Thyroid gland (tissue), 4 donors: ENCODE measurements around the gene RNF215. TPM values are rescaled to one million over a fixed set of nuclear protein-coding genes. Genes with fewer than 3 reads are reported as not detected.

Source experiments
- DNase-seq, 2 donors: peaks; one replicate each; pipeline ENCODE4 v3.0.0-alpha.2; 2019
- H3K27ac ChIP-seq, 3 donors: fragments of 200-600 bp; sonication (generic); 1 replicate in 2 of 3; 2 replicates in 1 of 3; pipeline ENCODE4 v1.5.1; 2016 to 2019; ENCODE audit warnings: mild to moderate bottlenecking in 1 of 3, moderate library complexity in 1 of 3
- H3K27me3 ChIP-seq: fragments of 200-600 bp; sonication (generic); one replicate; pipeline ENCODE4 v1.5.1; 2019
- H3K36me3 ChIP-seq, 2 donors: fragments of 200-600 bp; sonication (generic); one replicate each; pipeline ENCODE4 v1.5.1; 2016 to 2019
- H3K4me1 ChIP-seq, 2 donors: fragments of 200-600 bp; sonication (generic); one replicate each; pipeline ENCODE4 v1.5.1; 2017 to 2019
- H3K4me3 ChIP-seq, 3 donors: fragments of 200-600 bp; sonication (generic); replicated peaks in 1 of 3; 1 replicate in 2 of 3; 2 replicates in 1 of 3; pipeline ENCODE4 v1.5.1; 2016; ENCODE audit warnings: mild to moderate bottlenecking in 1 of 3
- H3K9me3 ChIP-seq: fragments of 200-600 bp; sonication (generic); one replicate; pipeline ENCODE4 v1.5.1; 2017
- POLR2A ChIP-seq, 2 donors: fragments of 450-650 bp; IDR thresholded peaks; one replicate each; pipeline ENCODE4 v1.6.1; 2017; ENCODE audit warnings: antibody characterized with exemption in 2 of 2, mild to moderate bottlenecking in 2 of 2, moderate library complexity in 1 of 2
- WGBS, 2 donors: methylation state at CpG; one replicate each; pipeline ENCODE4 v1.1.5; 2017; 5-methylcytosine and 5-hydroxymethylcytosine counted together
- intact Hi-C: fragments of 100-400 bp; cut with DNase I; formaldehyde crosslinking; loops from one replicate; pipeline ENCODE4 v1.15.1; 2023
- total RNA-seq, 4 donors: library from RNA; depleted of rRNA; stranded (reverse); fragments of >200 nt; gene quantifications; one replicate each; pipeline ENCODE4 v1.2.3, GENCODE V29; 2016
- TF ChIP-seq, protein P1 (sequence below), 6 experiments: fragments of 200-600 bp in 3 of 6; fragments of 450-650 bp in 3 of 6; sonication (generic) in 3 of 6; IDR thresholded peaks; one replicate each; pipeline ENCODE4 v1.5.1; 2016 to 2019; ENCODE audit warnings: antibody characterized with exemption in 6 of 6, mild to moderate bottlenecking in 2 of 6, inconsistent platforms in 1 of 6, moderate library complexity in 1 of 6

Gene RNF215
- total RNA-seq, 4 donors from 2014 or later = 14.8 to 25.5 (median 18.8) TPM

DNA sequence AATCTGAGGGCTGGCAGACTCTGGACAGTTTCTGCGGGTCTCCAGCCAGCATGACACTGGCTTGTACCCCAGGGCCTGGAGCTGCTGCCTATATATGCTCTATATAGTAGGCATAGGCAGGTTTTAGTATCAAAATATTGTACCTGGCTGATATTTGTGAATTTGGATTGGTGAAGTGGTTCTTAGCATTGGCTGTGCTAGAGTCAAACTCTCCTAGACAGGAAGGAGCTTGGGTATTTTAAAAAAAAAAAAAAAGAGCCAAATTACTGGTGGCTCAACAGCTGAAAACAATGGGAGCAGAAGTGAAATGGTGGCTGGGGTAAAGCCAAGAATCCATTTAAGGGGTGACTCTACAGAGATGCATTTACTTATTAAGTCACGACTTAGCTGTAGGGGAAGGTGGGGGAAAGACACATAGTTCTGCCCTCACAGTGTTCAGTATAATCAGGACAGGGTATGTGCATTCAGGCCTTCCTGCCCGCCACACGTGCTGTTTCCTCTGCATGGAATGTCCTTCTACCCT lies 27.4 kb upstream of the RNF215 start:
- Histone ChIP-seq H3K4me1 (no peaks in the 10 kb centered on the region), H3K4me3 (no peak overlapping the region), H3K36me3 (peaks cover 35 to 43% of the 10 kb centered on the region in 2 donors), H3K27me3 (no peaks in the 10 kb centered on the region), H3K9me3 (no peaks in the 10 kb centered on the region), H3K27ac (no peak overlapping the region)
- 82 to 88% methylated on average over 4 of the region's 4 CpGs for WGBS, 2 donors
- TF ChIP-seq, protein P1, sequence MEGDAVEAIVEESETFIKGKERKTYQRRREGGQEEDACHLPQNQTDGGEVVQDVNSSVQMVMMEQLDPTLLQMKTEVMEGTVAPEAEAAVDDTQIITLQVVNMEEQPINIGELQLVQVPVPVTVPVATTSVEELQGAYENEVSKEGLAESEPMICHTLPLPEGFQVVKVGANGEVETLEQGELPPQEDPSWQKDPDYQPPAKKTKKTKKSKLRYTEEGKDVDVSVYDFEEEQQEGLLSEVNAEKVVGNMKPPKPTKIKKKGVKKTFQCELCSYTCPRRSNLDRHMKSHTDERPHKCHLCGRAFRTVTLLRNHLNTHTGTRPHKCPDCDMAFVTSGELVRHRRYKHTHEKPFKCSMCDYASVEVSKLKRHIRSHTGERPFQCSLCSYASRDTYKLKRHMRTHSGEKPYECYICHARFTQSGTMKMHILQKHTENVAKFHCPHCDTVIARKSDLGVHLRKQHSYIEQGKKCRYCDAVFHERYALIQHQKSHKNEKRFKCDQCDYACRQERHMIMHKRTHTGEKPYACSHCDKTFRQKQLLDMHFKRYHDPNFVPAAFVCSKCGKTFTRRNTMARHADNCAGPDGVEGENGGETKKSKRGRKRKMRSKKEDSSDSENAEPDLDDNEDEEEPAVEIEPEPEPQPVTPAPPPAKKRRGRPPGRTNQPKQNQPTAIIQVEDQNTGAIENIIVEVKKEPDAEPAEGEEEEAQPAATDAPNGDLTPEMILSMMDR (IDR thresholded peaks at IDR 0.05) = no peak
- no peak for TF ChIP-seq POLR2A (IDR thresholded peaks at IDR 0.05)
- intact Hi-C loops = no loop called here
- no peak for DNase-seq

DNA sequence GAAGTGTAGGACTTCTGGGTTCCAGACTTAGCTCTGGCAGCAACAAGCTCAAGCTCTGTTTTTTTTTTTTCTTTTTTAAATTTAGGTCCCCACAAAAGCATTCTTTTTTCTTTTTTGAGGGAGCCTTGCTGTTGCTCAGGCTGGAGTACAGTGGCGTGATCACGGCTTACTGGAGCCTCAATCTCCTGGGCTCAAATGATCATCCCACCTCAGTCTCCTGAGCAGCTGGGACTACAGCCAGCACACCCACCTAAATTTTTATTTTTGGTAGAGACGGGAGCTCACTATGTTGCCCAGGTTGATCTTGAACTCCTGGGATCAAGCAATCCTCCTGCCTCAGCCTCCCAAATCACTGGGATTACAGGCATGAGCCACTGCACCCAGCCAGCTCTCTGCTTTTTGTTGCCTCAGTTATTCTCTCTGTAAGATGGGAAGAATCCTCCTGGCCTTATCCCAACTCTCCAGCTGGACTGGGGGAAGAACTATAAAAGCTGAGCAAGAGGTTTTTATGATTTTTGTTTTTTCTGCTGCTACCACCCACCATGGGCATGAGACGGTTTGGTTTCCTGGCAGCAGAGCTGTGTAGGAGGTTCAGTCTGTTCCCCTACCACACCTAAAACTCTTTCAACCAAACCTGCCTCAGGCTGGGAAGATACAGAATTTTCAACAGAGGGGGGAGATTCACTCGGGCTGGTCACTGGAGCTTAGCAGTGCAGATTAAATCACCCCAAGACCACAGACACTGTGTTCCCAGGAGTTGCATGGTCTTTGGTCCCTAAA lies 26.7 kb upstream of the RNF215 start:
- intact Hi-C loops = no loop called here
- Histone ChIP-seq H3K27ac (no peak overlapping the region), H3K36me3 (peaks cover 37 to 43% of the 10 kb centered on the region in 2 donors), H3K4me3 (no peak overlapping the region), H3K27me3 (no peaks in the 10 kb centered on the region), H3K4me1 (no peaks in the 10 kb centered on the region), H3K9me3 (no peaks in the 10 kb centered on the region)
- 74 to 76% methylated on average over 5 of the region's 5 CpGs for WGBS, 2 donors
- DNase-seq = no peak
- TF ChIP-seq, protein P1 (IDR thresholded peaks at IDR 0.05) = no peak
- no peak for TF ChIP-seq POLR2A (IDR thresholded peaks at IDR 0.05)

DNA sequence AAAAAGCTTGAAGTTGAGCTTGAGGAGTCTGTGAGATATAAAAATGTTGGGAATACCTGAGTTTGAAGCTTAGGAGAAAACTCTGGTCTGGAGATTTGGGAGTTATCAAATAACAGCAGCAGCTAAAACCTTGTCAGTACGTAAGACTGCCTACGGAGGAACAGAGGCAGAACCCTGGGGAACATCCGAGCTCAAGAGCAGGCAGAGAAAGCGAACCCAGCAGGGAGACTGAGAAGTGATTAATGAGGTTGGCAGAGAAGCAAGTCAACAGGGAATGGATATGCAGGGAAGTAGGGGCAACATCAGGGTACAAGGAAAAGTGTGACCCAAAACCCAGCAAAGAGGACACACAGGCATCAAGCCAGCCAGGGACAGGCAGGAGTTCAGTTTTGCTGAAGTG lies 25.8 kb upstream of the RNF215 start:
- intact Hi-C loops = no loop called here
- H3K27me3 ChIP-seq = no peaks in the 10 kb centered on the region
- TF ChIP-seq POLR2A (IDR thresholded peaks at IDR 0.05) = no peak
- TF ChIP-seq, protein P1 (IDR thresholded peaks at IDR 0.05) = no peak
- H3K36me3 ChIP-seq = peaks cover 36 to 40% of the 10 kb centered on the region in 2 donors
- no peaks in the 10 kb centered on the region for H3K4me1 ChIP-seq
- no peak overlapping the region for H3K27ac ChIP-seq
- H3K9me3 ChIP-seq = no peaks in the 10 kb centered on the region
- WGBS, 2 donors = 85 to 93% methylated on average over 4 of the region's 4 CpGs
- DNase-seq = no peak
- H3K4me3 ChIP-seq = no peak overlapping the region

DNA sequence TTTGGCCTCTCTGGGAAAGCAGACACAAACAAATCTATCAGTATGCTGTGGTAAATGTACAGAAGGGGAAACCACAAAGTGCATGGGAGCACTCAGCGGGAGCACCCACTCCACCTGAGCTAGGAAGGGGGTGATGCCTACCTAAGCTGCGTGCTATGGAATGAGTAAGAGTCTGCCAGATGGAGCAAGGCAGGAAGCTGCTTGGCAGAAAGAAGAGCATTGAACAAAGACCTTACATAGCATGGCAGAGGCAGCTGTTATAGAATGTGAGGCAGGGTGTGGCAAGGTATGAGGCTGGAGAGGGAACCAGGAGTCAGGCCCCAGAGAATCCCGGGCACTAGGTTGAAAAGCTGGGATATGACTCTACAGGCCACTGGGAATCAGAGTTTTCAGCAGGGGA lies 24.6 kb upstream of the RNF215 start:
- Histone ChIP-seq H3K36me3 (peaks cover 29 to 42% of the 10 kb centered on the region in 2 donors), H3K27me3 (no peaks in the 10 kb centered on the region), H3K4me1 (no peaks in the 10 kb centered on the region), H3K9me3 (no peaks in the 10 kb centered on the region), H3K27ac (no peak overlapping the region), H3K4me3 (no peak overlapping the region)
- TF ChIP-seq, protein P1 (IDR thresholded peaks at IDR 0.05) = no peak
- TF ChIP-seq POLR2A (IDR thresholded peaks at IDR 0.05) = no peak
- intact Hi-C loops = no loop called here
- no peak for DNase-seq
- WGBS, 2 donors = 87 to 88% methylated on average over 3 of the region's 3 CpGs

DNA sequence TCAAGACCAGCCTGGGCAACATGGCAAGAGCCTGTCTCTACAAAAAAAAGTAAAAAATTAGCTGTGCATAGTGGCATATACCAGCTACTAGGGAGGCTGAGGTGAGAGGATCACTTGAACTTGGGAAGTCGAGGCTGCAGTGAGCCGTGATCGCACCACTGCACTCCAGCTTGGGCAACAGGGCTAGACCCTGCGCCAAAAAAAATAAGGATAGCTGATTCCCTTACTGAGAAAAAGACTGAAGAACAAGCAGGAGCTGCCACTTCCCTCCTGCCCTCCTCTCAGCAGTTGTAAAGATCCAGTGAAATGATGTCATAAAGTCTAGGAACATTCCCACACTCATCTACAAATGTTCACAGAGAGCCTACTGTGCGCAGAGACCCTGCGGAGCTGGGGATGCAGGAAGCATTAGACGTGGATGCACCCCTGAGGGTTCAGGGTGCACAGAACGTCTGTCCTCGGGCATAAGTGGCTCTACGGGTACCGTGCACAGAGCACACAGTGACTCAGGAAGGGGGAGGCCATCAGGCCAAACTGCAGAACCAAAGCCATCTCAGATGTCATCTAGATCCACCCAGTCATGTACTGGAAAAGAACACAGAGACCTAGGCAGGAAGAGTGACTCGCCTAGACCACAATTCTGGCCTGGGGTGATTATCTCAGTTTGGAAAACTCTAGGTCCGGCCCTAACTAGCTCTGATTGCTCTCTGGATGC lies 21.3 kb upstream of the RNF215 start:
- intact Hi-C loops = no loop called here
- H3K9me3 ChIP-seq = no peaks in the 10 kb centered on the region
- no peak overlapping the region for H3K27ac ChIP-seq
- 72 to 84% methylated on average over 11 to 13 of the region's 13 CpGs for WGBS, 2 donors
- H3K4me3 ChIP-seq = no peak overlapping the region
- DNase-seq = no peak
- no peaks in the 10 kb centered on the region for H3K4me1 ChIP-seq
- TF ChIP-seq, protein P1 (IDR thresholded peaks at IDR 0.05) = no peak
- TF ChIP-seq POLR2A (IDR thresholded peaks at IDR 0.05) = no peak
- peaks cover 16 to 32% of the 10 kb centered on the region in 2 donors for H3K36me3 ChIP-seq
- no peaks in the 10 kb centered on the region for H3K27me3 ChIP-seq
